B cell (primary cell): ENCODE data around the gene SLC39A11.

Experiments used
- CTCF ChIP-seq: fragments of 200-600 bp; IDR thresholded peaks from one replicate; pipeline ENCODE4 v1.8.0; 2022; ENCODE audit warnings: antibody characterized with exemption, mild to moderate bottlenecking
- EZH2 ChIP-seq: IDR thresholded peaks from 2 replicates; pipeline ENCODE4 v1.6.1; 2012; ENCODE audit warnings: borderline replicate concordance, low read depth, mild to moderate bottlenecking, moderate library complexity, low read length; ENCODE audit not compliant: insufficient read depth, poor library complexity, severe bottlenecking

GRCh38 chr17:72659811-72660210 is 432.7 kb downstream of the SLC39A11 start:
- TF ChIP-seq CTCF, result no peak
- TF ChIP-seq EZH2, result no peak
